ENCODE data around the gene SETD3.

Gene SETD3

GRCh38 chr14:99516156-99516870 lies 35.7 kb upstream of the SETD3 start:
- DNase-seq (ENCODE audit: extremely low read depth, low read depth) = no peak
- no peak for TF ChIP-seq CTCF (IDR thresholded peaks at IDR 0.05; ENCODE audit: low read depth, low read length)

- TF ChIP-seq CTCF (IDR thresholded peaks at IDR 0.05; ENCODE audit: low read depth, low read length) = no peak
- DNase-seq (ENCODE audit: extremely low read depth, low read depth) = no peak
Observed at GRCh38 chr14:99515301-99516155, 34.9 kb upstream of the SETD3 start.

- TF ChIP-seq CTCF (IDR thresholded peaks at IDR 0.05; ENCODE audit: low read depth, low read length) = no peak
- DNase-seq (ENCODE audit: extremely low read depth, low read depth) = no peak
Observed at GRCh38 chr14:99514552-99515300, 34.1 kb upstream of the SETD3 start.

GRCh38 chr14:99513946-99514551 lies 33.4 kb upstream of the SETD3 start:
- no peak for TF ChIP-seq CTCF (IDR thresholded peaks at IDR 0.05; ENCODE audit: low read depth, low read length)

GRCh38 chr14:99513183-99513694 lies 32.6 kb upstream of the SETD3 start:
- no peak for DNase-seq (ENCODE audit: extremely low read depth, low read depth)
- no peak for TF ChIP-seq CTCF (IDR thresholded peaks at IDR 0.05; ENCODE audit: low read depth, low read length)

More at GRCh38 chr14:99513946-99514551, 33.4 kb upstream of the SETD3 start:
- no peak for DNase-seq (ENCODE audit: extremely low read depth, low read depth)

GRCh38 chr14:99512571-99513182 lies 32.0 kb upstream of the SETD3 start:
- TF ChIP-seq CTCF (IDR thresholded peaks at IDR 0.05; ENCODE audit: low read depth, low read length) = no peak
- no peak for DNase-seq (ENCODE audit: extremely low read depth, low read depth)

All from AG09319 (cell line).